Osteocyte (in vitro differentiated cells): ENCODE results near the gene KDM3A. TPM values are rescaled to one million over a fixed set of nuclear protein-coding genes. Genes with fewer than 3 reads are reported as not detected.

Experiments
- DNase-seq: peaks from one replicate; pipeline ENCODE4 v3.0.0; 2021; ENCODE audit warnings: mixed read lengths; ENCODE audit not compliant: unreplicated experiment; ENCODE audit errors: extremely low spot score
- H3K27ac Mint-ChIP-seq: one replicate; pipeline ENCODE4 v1.8.0; 2021; ENCODE audit warnings: mild to moderate bottlenecking, mixed read lengths; ENCODE audit not compliant: unreplicated experiment
- H3K27me3 Mint-ChIP-seq: one replicate; pipeline ENCODE4 v1.8.0; 2021; ENCODE audit warnings: mixed read lengths; ENCODE audit not compliant: unreplicated experiment
- H3K36me3 Mint-ChIP-seq: one replicate; pipeline ENCODE4 v1.8.0; 2021; ENCODE audit warnings: mixed read lengths; ENCODE audit not compliant: unreplicated experiment
- H3K4me1 Mint-ChIP-seq: one replicate; pipeline ENCODE4 v1.8.0; 2021; ENCODE audit warnings: mixed read lengths; ENCODE audit not compliant: unreplicated experiment
- H3K4me3 Mint-ChIP-seq: one replicate; pipeline ENCODE4 v1.8.0; 2021; ENCODE audit warnings: mild to moderate bottlenecking, moderate library complexity, mixed read lengths; ENCODE audit not compliant: unreplicated experiment
- H3K9me3 Mint-ChIP-seq: one replicate; pipeline ENCODE4 v1.8.0; 2021; ENCODE audit warnings: mixed read lengths; ENCODE audit not compliant: unreplicated experiment
- CTCF ChIP-seq: fragments of 200-600 bp; sonication (generic); IDR thresholded peaks from 2 replicates; pipeline ENCODE4 v1.5.0; 2021; ENCODE audit warnings: antibody characterized with exemption, mild to moderate bottlenecking, moderate library complexity
- total RNA-seq: library from RNA; stranded (reverse); gene quantifications from 2 replicates; pipeline ENCODE4 v1.2.1, GENCODE V29; 2021

The KDM3A gene
- total RNA-seq, 1 donor from 2014 or later = 44.8 TPM

- Mint-ChIP-seq H3K36me3 (peaks cover 64% of the 10 kb centered on the region), H3K27ac (no peak overlapping the region), H3K4me1 (no peaks in the 10 kb centered on the region), H3K4me3 (no peak overlapping the region), H3K27me3 (no peaks in the 10 kb centered on the region), H3K9me3 (no peaks in the 10 kb centered on the region)
- no peak for DNase-seq
- no peak for TF ChIP-seq CTCF
Observed at GRCh38 chr2:86464652-86465051, 23.5 kb downstream of the KDM3A start.

GRCh38 chr2:86466306-86466705, 25.1 kb downstream of the KDM3A start:
- H3K4me1 Mint-ChIP-seq = no peaks in the 10 kb centered on the region

GRCh38 chr2:86468162-86469033, 27.2 kb downstream of the KDM3A start:
- no peaks in the 10 kb centered on the region for H3K27me3 Mint-ChIP-seq
- DNase-seq = no peak
- no peak overlapping the region for H3K4me3 Mint-ChIP-seq
- no peaks in the 10 kb centered on the region for H3K9me3 Mint-ChIP-seq
- H3K4me1 Mint-ChIP-seq = no peaks in the 10 kb centered on the region
- TF ChIP-seq CTCF = no peak
- peaks cover 63% of the 10 kb centered on the region for H3K36me3 Mint-ChIP-seq
- no peak overlapping the region for H3K27ac Mint-ChIP-seq

More at GRCh38 chr2:86466306-86466705, 25.1 kb downstream of the KDM3A start:
- no peaks in the 10 kb centered on the region for H3K27me3 Mint-ChIP-seq
- H3K9me3 Mint-ChIP-seq = no peaks in the 10 kb centered on the region
- TF ChIP-seq CTCF = no peak
- H3K27ac Mint-ChIP-seq = no peak overlapping the region
- H3K4me3 Mint-ChIP-seq = no peak overlapping the region
- H3K36me3 Mint-ChIP-seq = peaks cover 56% of the 10 kb centered on the region
- DNase-seq = no peak

GRCh38 chr2:86470890-86471289, 29.7 kb downstream of the KDM3A start:
- H3K27me3 Mint-ChIP-seq = no peaks in the 10 kb centered on the region

More at GRCh38 chr2:86470890-86471289, 29.7 kb downstream of the KDM3A start:
- TF ChIP-seq CTCF = no peak
- Mint-ChIP-seq H3K27ac (no peak overlapping the region), H3K4me1 (no peaks in the 10 kb centered on the region), H3K36me3 (peaks cover 59% of the 10 kb centered on the region), H3K9me3 (no peaks in the 10 kb centered on the region), H3K4me3 (no peak overlapping the region)
- DNase-seq = no peak
